Measurements from ENCODE around the gene DOCK7.

DOCK7 gene

DNA sequence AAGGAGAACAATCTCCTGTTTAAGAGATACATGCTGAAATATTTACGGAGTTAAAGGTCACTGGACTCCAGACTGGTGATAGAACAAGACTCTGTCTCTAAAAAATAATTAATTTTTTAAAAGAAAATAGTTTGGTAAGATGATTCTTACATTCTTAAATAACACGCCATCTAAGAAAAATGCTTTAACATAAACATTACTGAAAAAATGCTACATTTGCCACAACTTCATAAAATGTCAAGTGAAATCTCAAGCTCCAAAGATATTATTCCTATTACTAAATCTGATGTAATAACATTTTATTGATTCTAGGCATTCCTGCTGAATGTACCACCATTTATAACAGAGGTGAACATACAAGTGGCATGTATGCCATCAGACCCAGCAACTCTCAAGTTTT lies 86.7 kb downstream of the DOCK7 start:
- H3K27ac ChIP-seq (ENCODE audit: low read depth, low read length), result no peak overlapping the region
- no peak overlapping the region for H3K4ac ChIP-seq (ENCODE audit: low read depth, low read length)
- H2BK12ac ChIP-seq (ENCODE audit: low read length), result no peak overlapping the region
- no peaks in the 10 kb centered on the region for H3K4me1 ChIP-seq (ENCODE audit: control insufficient read depth in 1 of 2, insufficient read depth in 2 of 2, low read length in 2 of 2)
- H3K79me1 ChIP-seq (ENCODE audit: low read length), result no peaks in the 10 kb centered on the region
- no peak overlapping the region for H2BK5ac ChIP-seq (ENCODE audit: low read depth, low read length, poor library complexity)
- H4K91ac ChIP-seq (ENCODE audit: low read depth, low read length), result no peak overlapping the region
- no peaks in the 10 kb centered on the region for H3K36me3 ChIP-seq (ENCODE audit: control insufficient read depth in 1 of 2, insufficient read depth in 2 of 2, low read length in 2 of 2)
- no peak overlapping the region for H3K4me3 ChIP-seq (ENCODE audit: low read depth, low read length)
- H3K27me3 ChIP-seq (ENCODE audit: insufficient read depth, low read length), result no peaks in the 10 kb centered on the region
- no peaks in the 10 kb centered on the region for H3K79me2 ChIP-seq (ENCODE audit: control insufficient read depth, insufficient read depth, low read length, poor library complexity)
- H2AK5ac ChIP-seq (ENCODE audit: low read length), result no peak overlapping the region
- H3K23ac ChIP-seq (ENCODE audit: low read length), result no peak overlapping the region
- H3K4me2 ChIP-seq (ENCODE audit: low read length), result no peak overlapping the region
- no peak overlapping the region for H3K14ac ChIP-seq (ENCODE audit: low read length)
- no peak overlapping the region for H2BK120ac ChIP-seq (ENCODE audit: insufficient read depth, low read length, poor library complexity)
- H4K8ac ChIP-seq (ENCODE audit: low read depth, low read length), result no peak overlapping the region
- H3K9ac ChIP-seq (ENCODE audit: low read length), result no peak overlapping the region
- H3K18ac ChIP-seq (ENCODE audit: low read length), result no peak overlapping the region
- H2AFZ ChIP-seq (ENCODE audit: insufficient read depth, low read length, poor library complexity), result no peak overlapping the region
- WGBS (ENCODE audit: extremely low coverage, insufficient coverage, insufficient read length), result no CpG with 5 or more reads among the region's 2 CpGs
- no peaks in the 10 kb centered on the region for H3K9me3 ChIP-seq (ENCODE audit: insufficient read depth, low read depth, low read length)
- H4K12ac ChIP-seq (ENCODE audit: low read depth, low read length), result no peak overlapping the region
- peak; percentile 23 to 75 for DNase-seq

DNA sequence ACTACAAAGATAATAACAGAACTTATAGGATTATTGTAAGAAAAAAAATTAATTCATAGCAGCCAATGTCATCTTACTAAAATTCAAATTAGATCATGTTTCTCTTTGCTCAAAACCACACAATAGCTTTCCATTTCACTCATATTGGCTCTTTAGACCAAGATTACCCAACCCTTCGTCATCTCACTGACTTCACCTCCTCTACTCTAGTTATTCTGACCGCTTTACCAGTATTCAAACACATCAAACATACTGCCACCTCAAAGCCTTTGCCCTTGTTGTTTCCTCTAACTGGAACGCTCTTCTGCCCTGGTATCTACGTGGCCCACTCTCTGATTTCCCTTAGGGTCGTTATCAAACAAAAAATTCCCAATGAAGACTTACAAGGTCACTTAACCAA lies 89.1 kb downstream of the DOCK7 start:
- Histone ChIP-seq H2BK120ac (ENCODE audit: insufficient read depth, low read length, poor library complexity) (no peak overlapping the region), H3K23ac (ENCODE audit: low read length) (no peak overlapping the region), H3K4me1 (ENCODE audit: control insufficient read depth in 1 of 2, insufficient read depth in 2 of 2, low read length in 2 of 2) (no peaks in the 10 kb centered on the region), H4K8ac (ENCODE audit: low read depth, low read length) (no peak overlapping the region), H3K4me2 (ENCODE audit: low read length) (no peak overlapping the region), H2BK5ac (ENCODE audit: low read depth, low read length, poor library complexity) (no peak overlapping the region), H3K18ac (ENCODE audit: low read length) (no peak overlapping the region), H3K14ac (ENCODE audit: low read length) (no peak overlapping the region), H3K27ac (ENCODE audit: low read depth, low read length) (no peak overlapping the region), H4K12ac (ENCODE audit: low read depth, low read length) (no peak overlapping the region), H2AFZ (ENCODE audit: insufficient read depth, low read length, poor library complexity) (no peak overlapping the region), H3K79me2 (ENCODE audit: control insufficient read depth, insufficient read depth, low read length, poor library complexity) (no peaks in the 10 kb centered on the region), H3K9me3 (ENCODE audit: insufficient read depth, low read depth, low read length) (no peaks in the 10 kb centered on the region), H2AK5ac (ENCODE audit: low read length) (no peak overlapping the region), H4K91ac (ENCODE audit: low read depth, low read length) (no peak overlapping the region), H3K27me3 (ENCODE audit: insufficient read depth, low read length) (no peaks in the 10 kb centered on the region), H3K4me3 (ENCODE audit: low read depth, low read length) (no peak overlapping the region), H3K79me1 (ENCODE audit: low read length) (no peaks in the 10 kb centered on the region), H2BK12ac (ENCODE audit: low read length) (no peak overlapping the region), H3K36me3 (ENCODE audit: control insufficient read depth in 1 of 2, insufficient read depth in 2 of 2, low read length in 2 of 2) (no peaks in the 10 kb centered on the region), H3K9ac (ENCODE audit: low read length) (no peak overlapping the region), H3K4ac (ENCODE audit: low read depth, low read length) (no peak overlapping the region)
- no CpG with 5 or more reads among the region's 5 CpGs for WGBS (ENCODE audit: extremely low coverage, insufficient coverage, insufficient read length)
- DNase-seq, result no peak

DNA sequence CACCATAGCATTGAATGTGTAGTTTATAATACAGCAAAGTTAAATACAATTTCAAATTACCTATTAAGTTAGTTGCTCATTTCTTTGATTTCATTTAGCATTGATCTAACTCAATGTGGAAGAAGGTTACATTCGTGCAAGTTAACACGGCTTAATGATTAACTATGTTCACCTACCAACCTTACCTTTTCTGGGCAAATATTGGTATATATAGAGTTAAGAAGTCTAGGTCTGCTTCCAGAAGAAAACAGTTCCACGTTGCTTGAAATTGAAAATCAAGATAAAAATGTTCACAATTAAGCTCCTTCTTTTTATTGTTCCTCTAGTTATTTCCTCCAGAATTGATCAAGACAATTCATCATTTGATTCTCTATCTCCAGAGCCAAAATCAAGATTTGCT lies 90.9 kb downstream of the DOCK7 start, which contains the start of gene ANGPTL3:
Gene ANGPTL3 (plus strand): TSS at position 240 of the 400 bp plus-strand sequence. CDS start 47 bp downstream, at position 287.
- H3K27ac ChIP-seq (ENCODE audit: low read depth, low read length), result no peak within 1 kb of the TSS
- H3K27me3 ChIP-seq (ENCODE audit: insufficient read depth, low read length), result no peaks in the 10 kb centered on the region
- no peak within 1 kb of the TSS for H2BK5ac ChIP-seq (ENCODE audit: low read depth, low read length, poor library complexity)
- no peaks in the 10 kb centered on the region for H3K9me3 ChIP-seq (ENCODE audit: insufficient read depth, low read depth, low read length)
- H3K4ac ChIP-seq (ENCODE audit: low read depth, low read length), result no peak within 1 kb of the TSS
- no peak within 1 kb of the TSS for H3K23ac ChIP-seq (ENCODE audit: low read length)
- no CpG with 5 or more reads among the region's 3 CpGs for WGBS (ENCODE audit: extremely low coverage, insufficient coverage, insufficient read length)
- no peak within 1 kb of the TSS for H4K8ac ChIP-seq (ENCODE audit: low read depth, low read length)
- H2BK12ac ChIP-seq (ENCODE audit: low read length), result no peak within 1 kb of the TSS
- no peaks in the 10 kb centered on the region for H3K36me3 ChIP-seq (ENCODE audit: control insufficient read depth in 1 of 2, insufficient read depth in 2 of 2, low read length in 2 of 2)
- DNase-seq, result no peak
- no peak within 1 kb of the TSS for H4K12ac ChIP-seq (ENCODE audit: low read depth, low read length)
- no peaks in the 10 kb centered on the region for H3K79me2 ChIP-seq (ENCODE audit: control insufficient read depth, insufficient read depth, low read length, poor library complexity)
- H3K9ac ChIP-seq (ENCODE audit: low read length), result no peak within 1 kb of the TSS
- H2BK120ac ChIP-seq (ENCODE audit: insufficient read depth, low read length, poor library complexity), result no peak within 1 kb of the TSS
- H4K91ac ChIP-seq (ENCODE audit: low read depth, low read length), result no peak within 1 kb of the TSS
- no peaks in the 10 kb centered on the region for H3K4me1 ChIP-seq (ENCODE audit: control insufficient read depth in 1 of 2, insufficient read depth in 2 of 2, low read length in 2 of 2)
- no peak within 1 kb of the TSS for H2AFZ ChIP-seq (ENCODE audit: insufficient read depth, low read length, poor library complexity)
- no peak within 1 kb of the TSS for H3K18ac ChIP-seq (ENCODE audit: low read length)
- H3K79me1 ChIP-seq (ENCODE audit: low read length), result no peaks in the 10 kb centered on the region
- no peak within 1 kb of the TSS for H2AK5ac ChIP-seq (ENCODE audit: low read length)
- no peak within 1 kb of the TSS for H3K4me3 ChIP-seq (ENCODE audit: low read depth, low read length)
- no peak within 1 kb of the TSS for H3K14ac ChIP-seq (ENCODE audit: low read length)
- no peak within 1 kb of the TSS for H3K4me2 ChIP-seq (ENCODE audit: low read length)

DNA sequence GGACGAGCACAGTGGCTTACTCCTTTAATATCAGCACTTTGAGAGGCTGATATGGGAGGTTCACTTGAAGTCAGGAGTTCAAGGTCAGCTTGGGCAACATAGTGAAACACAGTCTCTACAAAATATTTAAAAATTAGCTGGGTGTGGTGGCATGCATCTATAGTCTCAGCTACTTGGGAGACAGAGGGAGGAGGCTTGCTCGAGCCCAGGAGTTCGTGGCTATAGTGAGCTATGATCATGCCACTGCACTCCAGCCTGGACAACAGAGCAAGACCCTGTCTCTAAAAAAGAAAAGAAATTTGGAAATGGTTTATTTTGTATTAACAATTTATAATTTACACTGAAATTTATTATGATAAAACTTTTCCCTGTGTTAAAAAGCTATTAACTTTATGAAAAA lies 92.5 kb downstream of the DOCK7 start:
- H3K23ac ChIP-seq (ENCODE audit: low read length), result no peak overlapping the region
- H3K18ac ChIP-seq (ENCODE audit: low read length), result no peak overlapping the region
- no peaks in the 10 kb centered on the region for H3K4me1 ChIP-seq (ENCODE audit: control insufficient read depth in 1 of 2, insufficient read depth in 2 of 2, low read length in 2 of 2)
- H3K79me1 ChIP-seq (ENCODE audit: low read length), result no peaks in the 10 kb centered on the region
- no peak overlapping the region for H3K9ac ChIP-seq (ENCODE audit: low read length)
- H3K79me2 ChIP-seq (ENCODE audit: control insufficient read depth, insufficient read depth, low read length, poor library complexity), result no peaks in the 10 kb centered on the region
- no peak overlapping the region for H3K4me2 ChIP-seq (ENCODE audit: low read length)
- H2BK12ac ChIP-seq (ENCODE audit: low read length), result no peak overlapping the region
- H4K12ac ChIP-seq (ENCODE audit: low read depth, low read length), result no peak overlapping the region
- H4K8ac ChIP-seq (ENCODE audit: low read depth, low read length), result no peak overlapping the region
- no peak overlapping the region for H3K14ac ChIP-seq (ENCODE audit: low read length)
- no peak overlapping the region for H2BK5ac ChIP-seq (ENCODE audit: low read depth, low read length, poor library complexity)
- H2AFZ ChIP-seq (ENCODE audit: insufficient read depth, low read length, poor library complexity), result no peak overlapping the region
- H4K91ac ChIP-seq (ENCODE audit: low read depth, low read length), result no peak overlapping the region
- H3K9me3 ChIP-seq (ENCODE audit: insufficient read depth, low read depth, low read length), result no peaks in the 10 kb centered on the region
- WGBS (ENCODE audit: extremely low coverage, insufficient coverage, insufficient read length), result no CpG with 5 or more reads among the region's 3 CpGs
- no peaks in the 10 kb centered on the region for H3K27me3 ChIP-seq (ENCODE audit: insufficient read depth, low read length)
- no peak overlapping the region for H3K4ac ChIP-seq (ENCODE audit: low read depth, low read length)
- no peak overlapping the region for H2AK5ac ChIP-seq (ENCODE audit: low read length)
- H3K4me3 ChIP-seq (ENCODE audit: low read depth, low read length), result no peak overlapping the region
- no peak for DNase-seq
- H3K27ac ChIP-seq (ENCODE audit: low read depth, low read length), result no peak overlapping the region
- no peak overlapping the region for H2BK120ac ChIP-seq (ENCODE audit: insufficient read depth, low read length, poor library complexity)
- no peaks in the 10 kb centered on the region for H3K36me3 ChIP-seq (ENCODE audit: control insufficient read depth in 1 of 2, insufficient read depth in 2 of 2, low read length in 2 of 2)
